ENCODE measurements around the gene IPO11.

GRCh38 chr5:62568143-62568542, 155.6 kb downstream of the IPO11 start:
- TF ChIP-seq CTCF (IDR thresholded peaks at IDR 0.05): no peak
- TF ChIP-seq POLR2A (IDR thresholded peaks at IDR 0.05): no peak

Measured in thyroid gland (tissue), 4 donors.